Neural cell (in vitro differentiated cells): ENCODE measurements around the gene SNX24. TPM values are rescaled to one million over a fixed set of nuclear protein-coding genes. Genes with fewer than 3 reads are reported as not detected.

ENCODE experiments used
- H2AFZ ChIP-seq: fragments of 200-600, 300-800 bp; sonication (generic), shearing (Covaris generic); 2 replicates; pipeline ENCODE4 v1.6.0; 2014; ENCODE audit warnings: low read depth, mild to moderate bottlenecking, antibody characterized with exemption, low read length, moderate library complexity
- H3F3A ChIP-seq: fragments of 200-600 bp; shearing (Covaris generic); 2 replicates; pipeline ENCODE4 v1.6.1; 2016; ENCODE audit warnings: mild to moderate bottlenecking, moderate library complexity, mixed read lengths, antibody characterized with exemption, low read length; ENCODE audit not compliant: insufficient read depth, poor library complexity, severe bottlenecking
- H3K27ac ChIP-seq: fragments of 200-600, 300-800 bp; sonication (generic), shearing (Covaris generic); 2 replicates; pipeline ENCODE4 v1.5.1; 2014; ENCODE audit warnings: mild to moderate bottlenecking, low read length, moderate library complexity
- H3K27me3 ChIP-seq: fragments of 300-800, 200-600 bp; sonication (generic), shearing (Covaris generic); 2 replicates; pipeline ENCODE4 v1.6.0; 2014; ENCODE audit warnings: mild to moderate bottlenecking, low read depth, low read length, moderate library complexity; ENCODE audit not compliant: insufficient read depth
- H3K36me3 ChIP-seq: fragments of 300-800, 200-600 bp; sonication (generic), shearing (Covaris generic); 2 replicates; pipeline ENCODE4 v1.5.1; 2014; ENCODE audit warnings: mild to moderate bottlenecking, antibody characterized with exemption, low read length, moderate library complexity; ENCODE audit not compliant: insufficient read depth
- H3K4me2 ChIP-seq: fragments of 300-800, 200-600 bp; sonication (generic), shearing (Covaris generic); 2 replicates; pipeline ENCODE4 v1.6.0; 2014; ENCODE audit warnings: mild to moderate bottlenecking, low read length
- H3K4me3 ChIP-seq: fragments of 300-800, 200-600 bp; sonication (generic), shearing (Covaris generic); 2 replicates; pipeline ENCODE4 v1.5.1; 2014; ENCODE audit warnings: mild to moderate bottlenecking, low read length, moderate library complexity
- H3K79me2 ChIP-seq: fragments of 200-600 bp; shearing (Covaris generic); replicated peaks from 2 replicates; pipeline ENCODE4 v1.6.0; 2014; ENCODE audit warnings: mild to moderate bottlenecking, low read length, moderate library complexity; ENCODE audit not compliant: insufficient read depth
- H3K9ac ChIP-seq: fragments of 300-800, 200-600 bp; sonication (generic), shearing (Covaris generic); 2 replicates; pipeline ENCODE4 v1.6.1; 2016; ENCODE audit warnings: mild to moderate bottlenecking, low read length, mixed read lengths
- H3K9me2 ChIP-seq: fragments of 200-600 bp; shearing (Covaris generic); 2 replicates; pipeline ENCODE4 v1.6.1; 2016; ENCODE audit warnings: mild to moderate bottlenecking, low read length, mixed read lengths; ENCODE audit not compliant: insufficient read depth
- H3K9me3 ChIP-seq: fragments of 200-600, 300-800 bp; sonication (generic), shearing (Covaris generic); 2 replicates; pipeline ENCODE4 v1.6.1; 2016; ENCODE audit warnings: mild to moderate bottlenecking, mixed run types, low read length, moderate library complexity, mixed read lengths
- H4K20me1 ChIP-seq: fragments of 200-600 bp; shearing (Covaris generic); 2 replicates; pipeline ENCODE4 v1.6.1; 2016; ENCODE audit warnings: mild to moderate bottlenecking, mixed run types; ENCODE audit not compliant: insufficient read depth
- EP300 ChIP-seq: fragments of 450-650 bp; conservative IDR thresholded peaks from 2 replicates; pipeline ENCODE4 v1.6.1; 2014; ENCODE audit warnings: antibody characterized with exemption, mild to moderate bottlenecking, moderate library complexity; ENCODE audit not compliant: poor library complexity, severe bottlenecking
- EZH2 ChIP-seq: fragments of 200-600, 300-800 bp; shearing (Covaris generic), sonication (generic); IDR thresholded peaks from 2 replicates; pipeline ENCODE4 v1.6.1; 2014; ENCODE audit warnings: antibody characterized with exemption, low read length, borderline replicate concordance, mild to moderate bottlenecking; ENCODE audit not compliant: insufficient read depth, poor library complexity, severe bottlenecking
- MXI1 ChIP-seq: fragments of 450-650 bp; conservative IDR thresholded peaks from 2 replicates; pipeline ENCODE4 v1.6.1; 2014; ENCODE audit warnings: antibody characterized with exemption, mild to moderate bottlenecking; ENCODE audit not compliant: poor library complexity, severe bottlenecking
- POLR2AphosphoS5 ChIP-seq: IDR thresholded peaks from 2 replicates; pipeline ENCODE4 v1.6.1; 2012
- RAD21 ChIP-seq: fragments of 450-650 bp; conservative IDR thresholded peaks from 2 replicates; pipeline ENCODE4 v1.6.1; 2014; ENCODE audit warnings: antibody characterized with exemption, mild to moderate bottlenecking, moderate library complexity
- SMC3 ChIP-seq: fragments of 450-650 bp; conservative IDR thresholded peaks from 2 replicates; pipeline ENCODE4 v1.6.1; 2014; ENCODE audit warnings: antibody characterized with exemption, mild to moderate bottlenecking, moderate library complexity; ENCODE audit not compliant: poor library complexity
- TAF1 ChIP-seq: IDR thresholded peaks from 2 replicates; pipeline ENCODE4 v1.6.1; 2012; ENCODE audit warnings: low read depth
- polyA plus RNA-seq: library from polyadenylated mRNA; depleted of rRNA; stranded (reverse); fragments of >200 nt; gene quantifications from 2 replicates; pipeline ENCODE4 v1.2.3, GENCODE V29; 2014
- TF ChIP-seq, protein P1 (sequence below): fragments of 450-650 bp; IDR thresholded peaks from 2 replicates; pipeline ENCODE4 v1.5.1; 2014; ENCODE audit warnings: antibody characterized with exemption, mild to moderate bottlenecking, moderate library complexity; ENCODE audit not compliant: poor library complexity, severe bottlenecking
- TF ChIP-seq, protein P2 (sequence below): IDR thresholded peaks from 2 replicates; pipeline ENCODE4 v1.6.1; 2012; ENCODE audit warnings: borderline replicate concordance

SNX24 gene
- polyA plus RNA-seq, 1 donor from 2014 or later = 12.8 TPM

- no peak overlapping the region for H3K9ac ChIP-seq
- no peaks in the 10 kb centered on the region for H3K79me2 ChIP-seq
- H2AFZ ChIP-seq = no peak overlapping the region
- H3K36me3 ChIP-seq = no peaks in the 10 kb centered on the region
- H3K27ac ChIP-seq = no peak overlapping the region
- no peaks in the 10 kb centered on the region for H3K9me3 ChIP-seq
- no peak overlapping the region for H3K4me3 ChIP-seq
- H3K4me2 ChIP-seq = no peak overlapping the region
- no peaks in the 10 kb centered on the region for H3K27me3 ChIP-seq
- no peaks in the 10 kb centered on the region for H3K9me2 ChIP-seq
- no peak for TF ChIP-seq EZH2
- no peak for TF ChIP-seq RAD21
- no peaks in the 10 kb centered on the region for H4K20me1 ChIP-seq
- no peaks in the 10 kb centered on the region for H3F3A ChIP-seq
Measured at GRCh38 chr5:123012321-123012720, 166.9 kb downstream of the SNX24 start.

DNA sequence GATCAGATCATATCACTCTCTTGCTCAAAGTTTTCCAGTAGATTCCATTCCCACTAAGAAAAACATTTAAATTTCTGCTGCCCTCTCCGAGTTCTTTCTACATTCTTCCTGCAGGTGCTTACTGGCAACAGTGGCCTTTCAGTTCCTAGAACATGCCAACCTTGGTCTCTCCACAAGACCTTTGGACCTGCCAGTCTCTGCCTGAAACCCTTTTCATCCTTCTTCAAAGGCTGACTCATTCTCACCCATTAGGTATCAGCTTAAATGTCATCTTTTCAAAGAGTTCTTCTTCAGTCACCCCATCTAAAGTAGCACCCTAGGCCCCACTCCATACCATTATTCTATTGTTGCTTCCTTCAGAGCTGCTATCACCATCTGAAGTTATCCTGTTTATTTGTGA lies 169.3 kb downstream of the SNX24 start:
- no peak overlapping the region for H3K9ac ChIP-seq
- H2AFZ ChIP-seq = no peak overlapping the region
- no peak overlapping the region for H3K27ac ChIP-seq
- H3K36me3 ChIP-seq = no peaks in the 10 kb centered on the region
- H3F3A ChIP-seq = no peaks in the 10 kb centered on the region
- H4K20me1 ChIP-seq = no peaks in the 10 kb centered on the region
- H3K79me2 ChIP-seq = no peaks in the 10 kb centered on the region
- no peak overlapping the region for H3K4me3 ChIP-seq
- no peaks in the 10 kb centered on the region for H3K27me3 ChIP-seq
- H3K4me2 ChIP-seq = no peak overlapping the region
- TF ChIP-seq POLR2AphosphoS5 = no peak
- no peak for TF ChIP-seq EP300
- no peak for TF ChIP-seq SMC3
- TF ChIP-seq EZH2 = no peak
- TF ChIP-seq, protein P1, sequence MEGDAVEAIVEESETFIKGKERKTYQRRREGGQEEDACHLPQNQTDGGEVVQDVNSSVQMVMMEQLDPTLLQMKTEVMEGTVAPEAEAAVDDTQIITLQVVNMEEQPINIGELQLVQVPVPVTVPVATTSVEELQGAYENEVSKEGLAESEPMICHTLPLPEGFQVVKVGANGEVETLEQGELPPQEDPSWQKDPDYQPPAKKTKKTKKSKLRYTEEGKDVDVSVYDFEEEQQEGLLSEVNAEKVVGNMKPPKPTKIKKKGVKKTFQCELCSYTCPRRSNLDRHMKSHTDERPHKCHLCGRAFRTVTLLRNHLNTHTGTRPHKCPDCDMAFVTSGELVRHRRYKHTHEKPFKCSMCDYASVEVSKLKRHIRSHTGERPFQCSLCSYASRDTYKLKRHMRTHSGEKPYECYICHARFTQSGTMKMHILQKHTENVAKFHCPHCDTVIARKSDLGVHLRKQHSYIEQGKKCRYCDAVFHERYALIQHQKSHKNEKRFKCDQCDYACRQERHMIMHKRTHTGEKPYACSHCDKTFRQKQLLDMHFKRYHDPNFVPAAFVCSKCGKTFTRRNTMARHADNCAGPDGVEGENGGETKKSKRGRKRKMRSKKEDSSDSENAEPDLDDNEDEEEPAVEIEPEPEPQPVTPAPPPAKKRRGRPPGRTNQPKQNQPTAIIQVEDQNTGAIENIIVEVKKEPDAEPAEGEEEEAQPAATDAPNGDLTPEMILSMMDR = no peak
- TF ChIP-seq RAD21 = no peak
- TF ChIP-seq TAF1 = no peak
- TF ChIP-seq MXI1 = no peak
- TF ChIP-seq, protein P2, sequence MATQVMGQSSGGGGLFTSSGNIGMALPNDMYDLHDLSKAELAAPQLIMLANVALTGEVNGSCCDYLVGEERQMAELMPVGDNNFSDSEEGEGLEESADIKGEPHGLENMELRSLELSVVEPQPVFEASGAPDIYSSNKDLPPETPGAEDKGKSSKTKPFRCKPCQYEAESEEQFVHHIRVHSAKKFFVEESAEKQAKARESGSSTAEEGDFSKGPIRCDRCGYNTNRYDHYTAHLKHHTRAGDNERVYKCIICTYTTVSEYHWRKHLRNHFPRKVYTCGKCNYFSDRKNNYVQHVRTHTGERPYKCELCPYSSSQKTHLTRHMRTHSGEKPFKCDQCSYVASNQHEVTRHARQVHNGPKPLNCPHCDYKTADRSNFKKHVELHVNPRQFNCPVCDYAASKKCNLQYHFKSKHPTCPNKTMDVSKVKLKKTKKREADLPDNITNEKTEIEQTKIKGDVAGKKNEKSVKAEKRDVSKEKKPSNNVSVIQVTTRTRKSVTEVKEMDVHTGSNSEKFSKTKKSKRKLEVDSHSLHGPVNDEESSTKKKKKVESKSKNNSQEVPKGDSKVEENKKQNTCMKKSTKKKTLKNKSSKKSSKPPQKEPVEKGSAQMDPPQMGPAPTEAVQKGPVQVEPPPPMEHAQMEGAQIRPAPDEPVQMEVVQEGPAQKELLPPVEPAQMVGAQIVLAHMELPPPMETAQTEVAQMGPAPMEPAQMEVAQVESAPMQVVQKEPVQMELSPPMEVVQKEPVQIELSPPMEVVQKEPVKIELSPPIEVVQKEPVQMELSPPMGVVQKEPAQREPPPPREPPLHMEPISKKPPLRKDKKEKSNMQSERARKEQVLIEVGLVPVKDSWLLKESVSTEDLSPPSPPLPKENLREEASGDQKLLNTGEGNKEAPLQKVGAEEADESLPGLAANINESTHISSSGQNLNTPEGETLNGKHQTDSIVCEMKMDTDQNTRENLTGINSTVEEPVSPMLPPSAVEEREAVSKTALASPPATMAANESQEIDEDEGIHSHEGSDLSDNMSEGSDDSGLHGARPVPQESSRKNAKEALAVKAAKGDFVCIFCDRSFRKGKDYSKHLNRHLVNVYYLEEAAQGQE = no peak
- H3K9me3 ChIP-seq = no peaks in the 10 kb centered on the region
- H3K9me2 ChIP-seq = no peaks in the 10 kb centered on the region

GRCh38 chr5:123028222-123028621 lies 182.8 kb downstream of the SNX24 start:
- Histone ChIP-seq H3K9me2 (no peaks in the 10 kb centered on the region), H3K9me3 (no peaks in the 10 kb centered on the region), H3K4me3 (no peak overlapping the region), H2AFZ (no peak overlapping the region), H3K79me2 (no peaks in the 10 kb centered on the region), H3K27me3 (no peaks in the 10 kb centered on the region), H3K27ac (no peak overlapping the region), H3F3A (no peaks in the 10 kb centered on the region), H3K9ac (no peak overlapping the region), H3K4me2 (no peak overlapping the region), H4K20me1 (no peaks in the 10 kb centered on the region), H3K36me3 (no peaks in the 10 kb centered on the region)
- TF ChIP-seq SMC3 (no peak), RAD21 (no peak), EZH2 (no peak), POLR2AphosphoS5 (no peak), EP300 (no peak), MXI1 (no peak), TAF1 (no peak)
- TF ChIP-seq, protein P2 = no peak
- TF ChIP-seq, protein P1 = no peak
